ENCODE measurements around the gene AIMP1.

DNA sequence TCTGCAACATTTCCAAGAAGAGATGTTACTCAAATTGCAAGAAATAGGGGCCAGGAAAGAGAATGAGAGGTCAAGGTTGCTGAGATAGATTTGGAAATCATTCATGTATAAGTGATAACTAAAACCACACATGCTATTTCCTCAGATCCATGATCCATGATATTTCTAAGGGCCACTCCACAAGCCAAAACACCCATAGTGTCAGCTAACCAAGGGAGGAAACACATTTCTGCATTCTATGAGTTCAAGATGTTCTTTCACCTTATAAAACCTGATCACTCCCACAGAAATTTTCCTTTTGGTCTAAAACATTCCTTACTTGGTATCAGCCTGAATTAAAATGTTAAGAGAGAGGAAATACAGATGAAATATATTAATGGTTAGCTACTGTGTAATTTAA, 47.6 kb upstream of the AIMP1 start:
- TF ChIP-seq, protein P1, sequence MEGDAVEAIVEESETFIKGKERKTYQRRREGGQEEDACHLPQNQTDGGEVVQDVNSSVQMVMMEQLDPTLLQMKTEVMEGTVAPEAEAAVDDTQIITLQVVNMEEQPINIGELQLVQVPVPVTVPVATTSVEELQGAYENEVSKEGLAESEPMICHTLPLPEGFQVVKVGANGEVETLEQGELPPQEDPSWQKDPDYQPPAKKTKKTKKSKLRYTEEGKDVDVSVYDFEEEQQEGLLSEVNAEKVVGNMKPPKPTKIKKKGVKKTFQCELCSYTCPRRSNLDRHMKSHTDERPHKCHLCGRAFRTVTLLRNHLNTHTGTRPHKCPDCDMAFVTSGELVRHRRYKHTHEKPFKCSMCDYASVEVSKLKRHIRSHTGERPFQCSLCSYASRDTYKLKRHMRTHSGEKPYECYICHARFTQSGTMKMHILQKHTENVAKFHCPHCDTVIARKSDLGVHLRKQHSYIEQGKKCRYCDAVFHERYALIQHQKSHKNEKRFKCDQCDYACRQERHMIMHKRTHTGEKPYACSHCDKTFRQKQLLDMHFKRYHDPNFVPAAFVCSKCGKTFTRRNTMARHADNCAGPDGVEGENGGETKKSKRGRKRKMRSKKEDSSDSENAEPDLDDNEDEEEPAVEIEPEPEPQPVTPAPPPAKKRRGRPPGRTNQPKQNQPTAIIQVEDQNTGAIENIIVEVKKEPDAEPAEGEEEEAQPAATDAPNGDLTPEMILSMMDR (IDR thresholded peaks at IDR 0.05; ENCODE audit: low read depth, low read length) = no peak
- TF ChIP-seq EZH2phosphoT487 (IDR thresholded peaks at IDR 0.05; ENCODE audit: low read depth) = no peak
